Activated CD8-positive, alpha-beta memory T cell treated with anti-CD3 and anti-CD28 coated beads, Interleukin-2, amount 50 U/mL, for 1 hour (primary cell): ENCODE results near the gene GTPBP4.
"Not testable (repeated sequence)": the region's sequence is repeated elsewhere in the genome, so short reads cannot be mapped to it uniquely, and the experiment has no call there.

Experiments
- DNase-seq: peaks from one replicate; pipeline ENCODE4 v3.0.0-alpha.2; 2020; ENCODE audit errors: extremely low read depth

GTPBP4 gene

GRCh38 chr10:1056326-1057105 lies 68.3 kb downstream of the GTPBP4 start, which contains the start of gene WDR37:
Gene WDR37 (plus strand): TSS chr10:1056385. CDS start chr10:1072156, 15,771 bp downstream.
- DNase-seq = peak; percentile 49

- DNase-seq = no peak
Observed at GRCh38 chr10:1057106-1057657, 68.9 kb downstream of the GTPBP4 start.

GRCh38 chr10:1058017-1058416 lies 69.8 kb downstream of the GTPBP4 start:
- DNase-seq = no peak

DNA sequence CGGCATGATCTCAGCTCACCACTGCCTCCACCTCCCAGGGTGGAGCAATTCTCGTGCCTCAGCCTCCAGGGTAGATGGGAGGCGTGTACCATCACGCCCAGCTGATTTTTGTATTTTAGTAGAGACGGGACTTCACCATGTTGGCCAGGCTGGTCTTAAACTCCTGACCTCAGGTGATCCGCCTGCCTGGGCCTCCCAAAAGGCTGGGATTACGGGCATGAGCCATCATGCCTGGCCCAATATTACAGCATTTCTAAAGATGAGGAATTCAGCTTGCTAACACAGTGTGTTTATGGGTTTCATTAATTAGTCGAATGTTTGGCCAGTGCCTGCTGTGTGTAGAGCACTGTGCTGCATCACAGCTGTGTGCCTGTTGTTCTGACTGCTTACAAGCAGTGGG lies 71.7 kb downstream of the GTPBP4 start:
- no peak for DNase-seq

GRCh38 chr10:1061930-1062774 lies 73.9 kb downstream of the GTPBP4 start:
- no peak for DNase-seq

GRCh38 chr10:1063232-1063865 lies 75.1 kb downstream of the GTPBP4 start:
- no peak for DNase-seq

DNA sequence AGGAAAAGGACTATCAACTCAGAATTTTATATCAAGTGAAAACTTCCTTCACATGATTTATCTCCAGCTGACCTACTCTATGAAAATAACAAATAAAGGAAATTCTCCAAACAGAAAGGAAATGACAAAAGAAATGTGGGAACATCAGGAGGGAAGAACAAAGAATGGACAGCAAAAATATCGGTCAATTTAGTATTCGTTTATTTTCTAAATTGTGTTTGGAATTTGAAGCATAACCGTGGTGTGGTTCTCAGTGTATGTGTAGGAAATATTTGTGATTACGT lies 76.7 kb downstream of the GTPBP4 start:
- DNase-seq = no peak

- not testable (repeated sequence) for DNase-seq
Observed at GRCh38 chr10:1066734-1067133, 78.5 kb downstream of the GTPBP4 start.

- DNase-seq = no peak
Observed at GRCh38 chr10:1068380-1069361, 80.4 kb downstream of the GTPBP4 start.
